Ishikawa (cell line): ENCODE measurements around the gene RAPGEF5.

Experiments
- CEBPB ChIP-seq: IDR thresholded peaks from 2 replicates; pipeline ENCODE4 v1.6.1; 2012
- CREB1 ChIP-seq: IDR thresholded peaks from 2 replicates; pipeline ENCODE4 v1.6.1; 2012; ENCODE audit warnings: low read depth
- EGR1 ChIP-seq: IDR thresholded peaks from 2 replicates; pipeline ENCODE4 v1.6.1; 2012
- EP300 ChIP-seq: IDR thresholded peaks from 2 replicates; pipeline ENCODE4 v1.6.1; 2012; ENCODE audit warnings: borderline replicate concordance
- FOXM1 ChIP-seq: IDR thresholded peaks from 2 replicates; pipeline ENCODE4 v1.6.1; 2012; ENCODE audit warnings: low read depth, borderline replicate concordance
- MAX ChIP-seq: IDR thresholded peaks from 2 replicates; pipeline ENCODE4 v1.6.1; 2012
- NFIC ChIP-seq: IDR thresholded peaks from 2 replicates; pipeline ENCODE4 v1.6.1; 2012
- RAD21 ChIP-seq: IDR thresholded peaks from 2 replicates; pipeline ENCODE4 v1.6.1; 2012; ENCODE audit warnings: low read depth
- REST ChIP-seq: IDR thresholded peaks from 2 replicates; pipeline ENCODE4 v1.6.1; 2012; ENCODE audit warnings: low read depth, mild to moderate bottlenecking
- TAF1 ChIP-seq: IDR thresholded peaks from 2 replicates; pipeline ENCODE4 v1.6.1; 2012; ENCODE audit warnings: low read depth, mild to moderate bottlenecking
- TCF12 ChIP-seq: IDR thresholded peaks from 2 replicates; pipeline ENCODE4 v1.6.1; 2012; ENCODE audit warnings: low read depth
- TEAD4 ChIP-seq: IDR thresholded peaks from 2 replicates; pipeline ENCODE4 v1.6.1; 2012
- USF1 ChIP-seq: IDR thresholded peaks from 2 replicates; pipeline ENCODE4 v1.6.1; 2012
- YY1 ChIP-seq: IDR thresholded peaks from 2 replicates; pipeline ENCODE4 v1.6.1; 2012; ENCODE audit warnings: low read depth
- ZBTB7A ChIP-seq: IDR thresholded peaks from 2 replicates; pipeline ENCODE4 v1.6.1; 2012; ENCODE audit warnings: low read depth

The RAPGEF5 gene

GRCh38 chr7:22356701-22357310 is at the start of gene RAPGEF5:
RAPGEF5 (minus strand) TSS chr7:22357154; CDS start chr7:22357060, 94 bp downstream.
- no peak for TF ChIP-seq TEAD4
- TF ChIP-seq TAF1, result peak; percentile 24; the same call in 1 of the 2 replicates
- TF ChIP-seq ZBTB7A, result peak; percentile 12; the same call in 1 of the 2 replicates
- TF ChIP-seq TCF12, result no peak
- no peak for TF ChIP-seq USF1

GRCh38 chr7:22406715-22407114 is 49.8 kb upstream of the RAPGEF5 start:
- TF ChIP-seq ZBTB7A, result no peak
- TF ChIP-seq TEAD4, result no peak
- no peak for TF ChIP-seq EP300
- no peak for TF ChIP-seq YY1
- TF ChIP-seq TAF1, result no peak
- TF ChIP-seq REST, result no peak

GRCh38 chr7:22404421-22405023 is 47.6 kb upstream of the RAPGEF5 start:
- TF ChIP-seq CEBPB (no peak), YY1 (no peak), TCF12 (no peak), ZBTB7A (no peak), USF1 (no peak), MAX (no peak), TEAD4 (no peak), FOXM1 (no peak), EP300 (no peak), TAF1 (no peak), EGR1 (no peak), NFIC (no peak), RAD21 (no peak), CREB1 (no peak), REST (no peak)

- TF ChIP-seq TAF1, result no peak
- TF ChIP-seq EP300, result no peak
- TF ChIP-seq EGR1, result no peak
- no peak for TF ChIP-seq RAD21
- no peak for TF ChIP-seq CEBPB
- no peak for TF ChIP-seq REST
- no peak for TF ChIP-seq YY1
- TF ChIP-seq USF1, result no peak
- no peak for TF ChIP-seq CREB1
- no peak for TF ChIP-seq ZBTB7A
- TF ChIP-seq FOXM1, result no peak
- TF ChIP-seq TEAD4, result no peak
- TF ChIP-seq MAX, result no peak
- no peak for TF ChIP-seq TCF12
- no peak for TF ChIP-seq NFIC
Observed at GRCh38 chr7:22403344-22403743, 46.4 kb upstream of the RAPGEF5 start.
